ENCODE measurements around the gene CHMP2A.
"Not testable (repeated sequence)": the region's sequence is repeated elsewhere in the genome, so short reads cannot be mapped to it uniquely, and the experiment has no call there.

The CHMP2A gene

GRCh38 chr19:58554494-58555368, at the start of gene CHMP2A:
CHMP2A (minus strand) TSS chr19:58555105; CDS start chr19:58554212, 893 bp downstream.
- DNase-seq (ENCODE audit: low spot score), result peak; percentile 97

- no peak for DNase-seq (ENCODE audit: low spot score)
Observed at GRCh38 chr19:58586133-58586765, 31.3 kb upstream of the CHMP2A start.

- DNase-seq (ENCODE audit: low spot score), result no peak
Observed at GRCh38 chr19:58585442-58586132, 30.7 kb upstream of the CHMP2A start.

- DNase-seq (ENCODE audit: low spot score), result no peak
Observed at GRCh38 chr19:58584498-58585441, 29.9 kb upstream of the CHMP2A start.

GRCh38 chr19:58582985-58583384, 28.1 kb upstream of the CHMP2A start:
- DNase-seq (ENCODE audit: low spot score), result no peak

- peak; percentile 83 for DNase-seq (ENCODE audit: low spot score)
Observed at GRCh38 chr19:58581227-58582141, 26.6 kb upstream of the CHMP2A start.

- no peak for DNase-seq (ENCODE audit: low spot score)
Observed at GRCh38 chr19:58579473-58580142, 24.7 kb upstream of the CHMP2A start.

- no peak for DNase-seq (ENCODE audit: low spot score)
Observed at GRCh38 chr19:58578012-58578925, 23.4 kb upstream of the CHMP2A start.

- DNase-seq (ENCODE audit: low spot score), result not testable (repeated sequence)
Observed at GRCh38 chr19:58577581-58577980, 22.7 kb upstream of the CHMP2A start.

- DNase-seq (ENCODE audit: low spot score), result peak; percentile 95
Observed at GRCh38 chr19:58575183-58576041, 20.5 kb upstream of the CHMP2A start.

GRCh38 chr19:58573658-58574164, 18.8 kb upstream of the CHMP2A start:
- no peak for DNase-seq (ENCODE audit: low spot score)

- DNase-seq (ENCODE audit: low spot score), result peak; percentile 100
Observed at GRCh38 chr19:58572818-58573657, 18.1 kb upstream of the CHMP2A start, which contains the start of gene MZF1. MZF1 (minus strand) TSS chr19:58573335; CDS start chr19:58571389, 1,946 bp downstream.

- no peak for DNase-seq (ENCODE audit: low spot score)
Observed at GRCh38 chr19:58572026-58572817, 17.3 kb upstream of the CHMP2A start.

GRCh38 chr19:58571575-58571947, 16.7 kb upstream of the CHMP2A start:
- DNase-seq (ENCODE audit: low spot score), result no peak

GRCh38 chr19:58570770-58571574, 16.1 kb upstream of the CHMP2A start:
- no peak for DNase-seq (ENCODE audit: low spot score)
